Hepatocyte (in vitro differentiated cells): Measurements from ENCODE around the gene SERPINF2. TPM values are rescaled to one million over a fixed set of nuclear protein-coding genes. Genes with fewer than 3 reads are reported as not detected.

Source experiments
- DNase-seq: peaks from one replicate; pipeline ENCODE4 v3.0.0-alpha.2; 2016; ENCODE audit warnings: low spot score
- H2AFZ ChIP-seq: fragments of 200-600 bp; sonication (generic); 2 replicates; pipeline ENCODE4 v1.6.0; 2016; ENCODE audit warnings: antibody characterized with exemption, mild to moderate bottlenecking
- H3K27ac ChIP-seq: fragments of 200-600 bp; sonication (generic); 2 replicates; pipeline ENCODE4 v1.5.1; 2016; ENCODE audit warnings: mild to moderate bottlenecking
- H3K27me3 ChIP-seq: fragments of 200-600 bp; sonication (generic); 2 replicates; pipeline ENCODE4 v1.6.1; 2016
- H3K36me3 ChIP-seq: fragments of 200-600 bp; sonication (generic); replicated peaks from 2 replicates; pipeline ENCODE4 v1.5.1; 2016; ENCODE audit warnings: low read depth; ENCODE audit not compliant: insufficient read depth
- H3K4me1 ChIP-seq: fragments of 200-600 bp; sonication (generic); 2 replicates; pipeline ENCODE4 v1.5.1; 2016; ENCODE audit warnings: mild to moderate bottlenecking, moderate library complexity; ENCODE audit not compliant: insufficient read depth
- H3K4me2 ChIP-seq: fragments of 200-600 bp; sonication (generic); 2 replicates; pipeline ENCODE4 v1.6.0; 2016
- H3K4me3 ChIP-seq: fragments of 200-600 bp; sonication (generic); 2 replicates; pipeline ENCODE4 v1.5.1; 2016; ENCODE audit warnings: mild to moderate bottlenecking
- H3K79me2 ChIP-seq: fragments of 200-600 bp; sonication (generic); 2 replicates; pipeline ENCODE4 v1.6.0; 2017; ENCODE audit warnings: mild to moderate bottlenecking
- H3K9me2 ChIP-seq: fragments of 200-600 bp; sonication (generic); replicated peaks from 2 replicates; pipeline ENCODE4 v1.6.0; 2017; ENCODE audit warnings: mild to moderate bottlenecking; ENCODE audit not compliant: insufficient read depth
- H3K9me3 ChIP-seq: fragments of 200-600 bp; sonication (generic); 2 replicates; pipeline ENCODE4 v1.5.1; 2016; ENCODE audit warnings: low read depth, mild to moderate bottlenecking
- H4K20me1 ChIP-seq: fragments of 200-600 bp; sonication (generic); 2 replicates; pipeline ENCODE4 v1.6.0; 2016; ENCODE audit warnings: mild to moderate bottlenecking; ENCODE audit not compliant: insufficient read depth, poor library complexity, severe bottlenecking
- CTCF ChIP-seq: fragments of 200-600 bp; sonication (generic); IDR thresholded peaks from 2 replicates; pipeline ENCODE4 v1.5.1; 2016; ENCODE audit warnings: antibody characterized with exemption, mild to moderate bottlenecking; ENCODE audit not compliant: poor library complexity
- EZH2 ChIP-seq: fragments of 200-600 bp; sonication (generic); IDR thresholded peaks from 2 replicates; pipeline ENCODE4 v1.6.1; 2016; ENCODE audit warnings: antibody characterized with exemption, mild to moderate bottlenecking, borderline replicate concordance
- EZH2phosphoT487 ChIP-seq: fragments of 200-600 bp; sonication (generic); IDR thresholded peaks from one replicate; pipeline ENCODE4 v1.6.1; 2018; ENCODE audit warnings: antibody characterized with exemption, mild to moderate bottlenecking, low read depth, moderate library complexity; ENCODE audit not compliant: unreplicated experiment, severe bottlenecking
- WGBS: methylation state at CpG from one replicate; pipeline ENCODE4 v1.1.6; 2016; ENCODE audit warnings: low lambda C conversion rate; ENCODE audit errors: missing lambda C conversion rate; 5-methylcytosine and 5-hydroxymethylcytosine counted together
- polyA plus RNA-seq: library from polyadenylated mRNA; unstranded; fragments of >200 nt; fragmentation: Nextera tagmentation; extraction: Ambion mirVana; gene quantifications from 2 replicates; pipeline ENCODE4 v1.2.1, GENCODE V29; 2016
- total RNA-seq: library from RNA; depleted of rRNA; stranded (reverse); fragments of >200 nt; gene quantifications from 2 replicates; pipeline ENCODE4 v1.2.3, GENCODE V29; 2014

SERPINF2 gene
- total and polyA plus RNA-seq, 2 experiments from 2014 or later: 127 to 164 TPM

- 79% methylated on average over 7 of the region's 7 CpGs for WGBS
- no peaks in the 10 kb centered on the region for H3K79me2 ChIP-seq
- no peak overlapping the region for H2AFZ ChIP-seq
- peaks cover 25% of the 10 kb centered on the region for H3K4me1 ChIP-seq
- H3K27ac ChIP-seq: peak overlapping the region; percentile 20
- H3K36me3 ChIP-seq: no peaks in the 10 kb centered on the region
- H4K20me1 ChIP-seq: no peaks in the 10 kb centered on the region
- H3K9me2 ChIP-seq: no peaks in the 10 kb centered on the region
- H3K27me3 ChIP-seq: no peaks in the 10 kb centered on the region
- no peak overlapping the region for H3K4me3 ChIP-seq
- TF ChIP-seq EZH2: no peak
- no peaks in the 10 kb centered on the region for H3K9me3 ChIP-seq
- H3K4me2 ChIP-seq: no peak overlapping the region
- DNase-seq: no peak
Observed at GRCh38 chr17:1776857-1777256, 34.2 kb downstream of the SERPINF2 start.

- H3K79me2 ChIP-seq: no peaks in the 10 kb centered on the region
- H3K9me3 ChIP-seq: no peaks in the 10 kb centered on the region
- 45% methylated on average over 8 of the region's 8 CpGs for WGBS
- peak; percentile 87 for DNase-seq
- TF ChIP-seq EZH2phosphoT487: no peak
- H3K27ac ChIP-seq: peak overlapping the region; percentile 90
- no peaks in the 10 kb centered on the region for H3K27me3 ChIP-seq
- peak overlapping the region; percentile 48 for H3K4me2 ChIP-seq
- H3K9me2 ChIP-seq: no peaks in the 10 kb centered on the region
- no peak overlapping the region for H3K4me3 ChIP-seq
- H3K36me3 ChIP-seq: no peaks in the 10 kb centered on the region
- H3K4me1 ChIP-seq: peaks cover 29% of the 10 kb centered on the region
- H2AFZ ChIP-seq: no peak overlapping the region
- no peaks in the 10 kb centered on the region for H4K20me1 ChIP-seq
Observed at GRCh38 chr17:1779571-1780131, 37.0 kb downstream of the SERPINF2 start.

GRCh38 chr17:1782171-1782567 lies 39.5 kb downstream of the SERPINF2 start:
- Histone ChIP-seq H3K36me3 (no peaks in the 10 kb centered on the region), H3K9me3 (no peaks in the 10 kb centered on the region), H3K79me2 (no peaks in the 10 kb centered on the region), H3K27me3 (no peaks in the 10 kb centered on the region), H3K9me2 (no peaks in the 10 kb centered on the region), H3K4me1 (peaks cover 32% of the 10 kb centered on the region), H3K27ac (peak overlapping the region; percentile 93), H4K20me1 (no peaks in the 10 kb centered on the region), H3K4me3 (no peak overlapping the region), H2AFZ (no peak overlapping the region), H3K4me2 (no peak overlapping the region)
- 93% methylated on average over 6 of the region's 6 CpGs for WGBS
- no peak for TF ChIP-seq EZH2
- TF ChIP-seq EZH2phosphoT487: no peak
- TF ChIP-seq CTCF: no peak
- no peak for DNase-seq

- H2AFZ ChIP-seq: no peak overlapping the region
- H4K20me1 ChIP-seq: no peaks in the 10 kb centered on the region
- TF ChIP-seq EZH2phosphoT487: no peak
- TF ChIP-seq EZH2: no peak
- TF ChIP-seq CTCF: no peak
- WGBS: 88% methylated on average over 19 of the region's 19 CpGs
- H3K27me3 ChIP-seq: no peaks in the 10 kb centered on the region
- no peaks in the 10 kb centered on the region for H3K9me3 ChIP-seq
- DNase-seq: no peak
- peaks cover 40% of the 10 kb centered on the region for H3K4me1 ChIP-seq
- no peaks in the 10 kb centered on the region for H3K36me3 ChIP-seq
- no peaks in the 10 kb centered on the region for H3K9me2 ChIP-seq
- no peaks in the 10 kb centered on the region for H3K79me2 ChIP-seq
- peak overlapping the region; percentile 40 for H3K4me2 ChIP-seq
- H3K4me3 ChIP-seq: no peak overlapping the region
- H3K27ac ChIP-seq: peak overlapping the region; percentile 93
Observed at GRCh38 chr17:1783271-1783670, 40.6 kb downstream of the SERPINF2 start.
